LNCAP (cell line): ENCODE measurements around the gene COMMD3.

Experiments
- TF ChIP-seq, protein P1 (sequence below): fragments of 450-650 bp; IDR thresholded peaks from 2 replicates; pipeline ENCODE4 v1.5.1; 2017; ENCODE audit warnings: mild to moderate bottlenecking

COMMD3 gene

DNA sequence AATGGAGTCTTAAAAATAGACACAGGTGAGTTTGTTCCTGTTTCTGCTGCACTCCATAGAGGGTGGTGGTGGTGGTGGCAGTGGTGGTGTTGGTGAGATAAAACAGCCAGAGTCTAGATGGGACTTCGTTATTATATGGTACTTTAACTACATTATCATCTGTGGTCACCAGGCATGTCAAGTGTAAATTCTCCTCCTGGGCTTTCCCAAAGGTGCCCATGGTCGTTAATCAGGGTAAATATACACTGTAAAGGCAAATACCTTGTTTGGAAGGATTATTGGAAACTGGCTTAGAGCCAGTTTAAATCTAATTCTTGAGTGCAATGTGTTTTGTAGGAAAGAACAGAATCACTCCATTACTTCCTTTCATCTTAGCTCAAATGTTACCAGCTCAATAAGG lies 21.5 kb upstream of the COMMD3 start:
- TF ChIP-seq, protein P1, sequence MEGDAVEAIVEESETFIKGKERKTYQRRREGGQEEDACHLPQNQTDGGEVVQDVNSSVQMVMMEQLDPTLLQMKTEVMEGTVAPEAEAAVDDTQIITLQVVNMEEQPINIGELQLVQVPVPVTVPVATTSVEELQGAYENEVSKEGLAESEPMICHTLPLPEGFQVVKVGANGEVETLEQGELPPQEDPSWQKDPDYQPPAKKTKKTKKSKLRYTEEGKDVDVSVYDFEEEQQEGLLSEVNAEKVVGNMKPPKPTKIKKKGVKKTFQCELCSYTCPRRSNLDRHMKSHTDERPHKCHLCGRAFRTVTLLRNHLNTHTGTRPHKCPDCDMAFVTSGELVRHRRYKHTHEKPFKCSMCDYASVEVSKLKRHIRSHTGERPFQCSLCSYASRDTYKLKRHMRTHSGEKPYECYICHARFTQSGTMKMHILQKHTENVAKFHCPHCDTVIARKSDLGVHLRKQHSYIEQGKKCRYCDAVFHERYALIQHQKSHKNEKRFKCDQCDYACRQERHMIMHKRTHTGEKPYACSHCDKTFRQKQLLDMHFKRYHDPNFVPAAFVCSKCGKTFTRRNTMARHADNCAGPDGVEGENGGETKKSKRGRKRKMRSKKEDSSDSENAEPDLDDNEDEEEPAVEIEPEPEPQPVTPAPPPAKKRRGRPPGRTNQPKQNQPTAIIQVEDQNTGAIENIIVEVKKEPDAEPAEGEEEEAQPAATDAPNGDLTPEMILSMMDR, result no peak

GRCh38 chr10:22301193-22301592 lies 15.0 kb upstream of the COMMD3 start:
- TF ChIP-seq, protein P1, result no peak

DNA sequence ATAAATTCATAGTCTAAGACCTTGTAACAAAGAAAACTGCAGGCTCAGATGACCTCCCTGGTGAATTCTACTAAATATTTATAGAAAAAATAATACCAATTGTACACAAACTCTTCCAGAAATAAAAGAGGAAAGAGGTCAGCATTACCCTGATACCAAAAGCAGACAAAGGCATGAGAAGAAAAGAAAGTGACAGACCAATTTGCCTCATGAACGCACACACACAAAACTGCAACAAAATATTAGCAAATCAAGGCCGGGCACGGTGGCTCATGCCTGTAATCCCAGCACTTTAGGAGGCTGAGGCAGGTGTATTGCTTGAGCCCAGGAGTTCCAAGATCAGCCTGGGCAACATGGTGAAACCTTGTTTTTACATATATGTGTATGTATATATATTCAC lies 12.7 kb upstream of the COMMD3 start:
- TF ChIP-seq, protein P1, result no peak

GRCh38 chr10:22305721-22306120 lies 10.5 kb upstream of the COMMD3 start:
- TF ChIP-seq, protein P1, result no peak

DNA sequence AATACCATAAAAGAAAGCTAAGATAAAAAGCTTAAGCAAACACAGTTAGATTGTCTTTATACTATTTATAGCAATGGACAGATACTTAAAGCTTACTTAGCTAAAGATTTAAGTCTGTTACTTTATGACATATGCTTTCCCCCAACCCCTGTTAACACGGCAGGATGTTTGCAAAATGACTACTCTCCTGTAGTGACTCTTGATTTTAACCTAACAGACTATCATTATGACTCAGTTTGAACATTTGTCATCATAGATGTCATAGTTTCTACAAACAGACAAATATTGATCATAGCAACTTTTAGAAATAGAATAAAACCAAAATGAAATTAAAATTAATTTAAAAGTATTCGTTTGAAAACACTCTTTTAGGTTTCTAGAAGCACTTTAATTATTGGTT lies 7.8 kb upstream of the COMMD3 start:
- TF ChIP-seq, protein P1, result no peak

DNA sequence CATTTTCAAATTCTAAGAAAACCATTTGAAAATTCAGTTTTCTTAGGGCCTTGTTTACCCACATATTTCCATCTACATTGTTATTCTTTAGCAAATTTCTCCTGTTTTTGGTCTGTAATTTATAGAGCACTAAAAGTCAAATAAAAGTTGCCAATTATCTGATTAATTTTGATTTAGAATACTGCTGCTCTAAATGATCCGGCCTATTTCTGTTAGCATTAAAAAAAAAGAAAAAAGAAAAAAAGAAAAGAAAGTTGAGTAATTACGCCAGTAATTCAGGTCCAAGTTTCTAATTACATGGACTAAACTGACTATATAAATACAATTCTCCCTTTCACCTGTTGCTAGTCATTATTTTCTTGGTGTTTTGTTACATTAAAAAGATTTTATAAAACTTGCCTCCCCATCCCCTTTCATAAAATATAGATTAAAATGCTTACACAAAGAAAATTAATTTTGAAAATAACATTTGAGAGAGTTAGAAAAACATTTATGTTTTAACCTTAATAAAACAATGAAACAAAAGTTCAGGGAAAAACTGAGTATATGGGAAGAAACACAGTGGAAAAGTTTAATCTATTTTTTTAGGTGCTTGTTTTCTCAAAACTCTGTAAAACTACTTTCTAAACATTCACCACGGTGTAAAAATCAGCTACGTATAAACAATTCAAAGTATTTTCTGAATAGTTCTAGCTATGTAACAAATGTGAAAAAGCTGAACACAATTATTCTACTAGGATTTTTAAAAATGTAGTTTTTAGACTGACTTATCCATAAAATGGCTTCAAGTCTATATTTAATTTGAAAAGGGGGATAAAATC lies 6.8 kb upstream of the COMMD3 start:
- TF ChIP-seq, protein P1, result no peak

DNA sequence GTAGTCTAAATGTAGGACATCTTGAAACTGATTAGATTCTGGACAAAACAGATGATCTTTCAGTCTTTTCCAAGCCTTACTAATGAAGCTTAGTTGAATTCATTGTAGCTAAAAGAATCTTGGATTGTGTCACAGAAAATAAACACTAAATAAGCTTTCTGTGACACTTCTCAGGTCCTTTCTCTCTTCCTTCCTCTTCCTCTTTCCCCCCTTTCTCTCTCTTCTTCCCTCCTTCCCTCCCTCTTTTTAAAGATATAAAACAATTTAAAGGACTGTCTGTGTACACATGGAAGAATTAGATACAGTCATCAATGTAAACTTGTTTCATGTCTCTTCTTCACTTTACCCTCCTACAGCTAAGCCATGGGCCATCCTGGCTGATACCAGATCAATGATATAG lies 5.3 kb upstream of the COMMD3 start:
- TF ChIP-seq, protein P1, result no peak
